Stimulated activated CD4-positive, alpha-beta T cell treated with anti-CD3 and anti-CD28 coated beads, Interleukin-12 subunit alpha, Interleukin-12 subunit beta, amount 100 ng/mL, for 48 hours (primary cell): ENCODE data around the gene TCFL5.
"Not testable (repeated sequence)": the region's sequence is repeated elsewhere in the genome, so short reads cannot be mapped to it uniquely, and the experiment has no call there.

Experiments used
- DNase-seq, 3 donors: peaks; one replicate each; pipeline ENCODE4 v3.0.0-alpha.2; 2020; ENCODE audit warnings: low read depth in 2 of 3, low spot score in 1 of 3

The TCFL5 gene

DNA sequence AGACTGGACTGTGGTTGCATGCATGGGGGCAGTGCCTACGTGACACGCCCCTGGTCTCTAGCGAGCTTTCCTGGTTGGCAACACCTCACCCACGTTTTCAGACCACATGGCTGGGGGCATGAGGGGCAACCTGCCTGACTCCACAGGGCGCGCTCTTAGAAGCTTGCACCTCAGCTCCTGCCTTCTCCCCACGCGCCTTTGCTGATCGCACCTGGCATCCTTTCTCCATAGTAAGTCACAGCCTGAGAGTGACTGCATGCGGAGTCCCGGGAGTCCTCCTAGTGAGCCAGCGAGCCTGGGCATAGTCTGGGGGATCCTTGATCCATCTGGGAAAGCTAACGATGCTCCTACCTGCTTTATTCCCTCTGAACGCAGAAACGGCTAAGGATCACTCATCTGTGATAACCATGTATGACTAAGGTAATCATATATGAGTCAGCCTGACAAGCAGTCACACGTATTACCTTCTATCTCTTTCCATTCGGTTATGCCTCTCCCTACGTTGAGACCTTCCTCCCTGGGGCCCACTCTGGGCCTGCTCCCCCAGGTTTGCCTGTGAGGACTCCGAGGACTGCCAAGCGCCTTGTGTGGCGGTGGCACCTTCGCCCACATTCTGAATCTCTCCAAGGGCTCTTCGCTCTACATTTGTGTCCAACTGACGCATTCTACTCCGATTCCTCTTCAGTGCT lies 4.5 kb downstream of the TCFL5 start:
- no peak for DNase-seq

DNA sequence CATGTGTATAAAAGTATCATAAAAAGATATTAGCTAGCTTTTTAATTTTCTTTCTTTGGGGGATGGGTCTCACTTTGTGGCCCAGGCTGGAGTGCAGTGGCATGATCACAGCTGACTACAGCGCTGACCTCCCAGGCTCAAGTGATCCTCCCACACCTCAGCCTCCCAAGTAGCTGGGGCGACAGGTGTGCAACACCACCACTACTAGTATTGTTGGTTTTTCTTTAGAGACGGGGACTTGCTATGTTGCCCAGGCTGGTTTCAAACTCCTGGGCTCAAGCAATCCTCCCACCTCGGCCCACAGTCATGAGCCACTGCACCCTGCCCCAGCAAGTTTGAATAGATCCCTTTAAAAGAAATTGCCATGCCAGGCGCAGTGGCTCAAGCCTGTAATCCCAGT lies 6.5 kb downstream of the TCFL5 start:
- no peak for DNase-seq

DNA sequence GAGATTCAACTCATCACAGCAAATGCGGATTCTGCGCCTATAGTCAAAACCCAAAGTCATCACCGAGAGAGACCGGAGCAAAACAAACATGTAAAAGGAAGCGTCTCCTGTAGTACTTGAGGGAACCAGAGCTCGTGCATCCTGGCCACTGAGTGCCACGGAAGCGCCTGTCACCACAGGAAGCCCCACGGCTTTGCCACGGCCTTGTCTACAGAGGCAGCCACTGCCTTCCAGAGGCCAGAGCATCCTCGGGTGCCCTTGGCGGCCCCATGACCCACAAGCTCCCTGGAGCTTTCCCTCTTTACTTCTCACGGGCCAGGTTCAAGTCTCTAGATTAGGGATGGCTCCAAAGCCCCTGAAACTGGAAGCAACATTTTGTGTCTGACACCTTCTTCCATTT lies 7.5 kb downstream of the TCFL5 start:
- DNase-seq: no peak

DNA sequence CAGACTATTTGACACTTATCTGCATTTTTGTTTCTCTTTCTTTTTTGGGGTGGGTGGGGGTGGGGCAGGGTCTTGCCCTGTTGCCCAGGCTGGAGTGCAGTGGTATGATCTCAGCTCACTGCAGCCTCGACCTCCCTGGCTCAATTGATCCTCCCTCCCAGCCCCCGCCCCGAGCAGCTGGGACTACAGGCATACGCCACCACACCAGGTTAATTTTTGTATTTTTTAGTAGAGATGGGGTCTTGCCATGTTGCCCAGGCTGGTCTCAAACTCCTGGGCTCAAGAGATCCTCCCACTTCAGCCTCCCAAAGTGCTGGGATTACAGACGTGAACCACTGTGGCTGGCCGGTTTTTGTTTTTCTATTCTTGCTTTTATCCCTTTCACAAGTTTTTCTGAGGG lies 8.3 kb downstream of the TCFL5 start:
- not testable (repeated sequence) for DNase-seq

DNA sequence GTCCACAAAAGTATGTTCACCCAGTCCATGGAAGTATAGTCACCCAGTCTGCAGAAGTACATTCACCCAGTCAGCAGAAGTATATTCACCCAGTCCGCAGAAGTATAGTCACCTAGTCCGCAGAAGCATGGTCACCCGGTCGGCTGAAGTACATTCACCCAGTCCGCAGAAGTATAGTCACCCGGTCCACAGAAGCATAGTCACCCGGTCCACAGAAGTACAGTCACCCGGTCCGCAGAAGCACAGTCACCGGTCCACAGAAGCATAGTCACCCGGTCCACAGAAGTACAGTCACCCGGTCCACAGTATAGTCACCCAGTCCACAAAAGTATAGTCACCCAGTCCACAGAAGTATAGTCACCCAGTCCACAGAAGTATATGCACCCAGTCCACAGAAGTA lies 8.8 kb downstream of the TCFL5 start:
- DNase-seq: no peak

DNA sequence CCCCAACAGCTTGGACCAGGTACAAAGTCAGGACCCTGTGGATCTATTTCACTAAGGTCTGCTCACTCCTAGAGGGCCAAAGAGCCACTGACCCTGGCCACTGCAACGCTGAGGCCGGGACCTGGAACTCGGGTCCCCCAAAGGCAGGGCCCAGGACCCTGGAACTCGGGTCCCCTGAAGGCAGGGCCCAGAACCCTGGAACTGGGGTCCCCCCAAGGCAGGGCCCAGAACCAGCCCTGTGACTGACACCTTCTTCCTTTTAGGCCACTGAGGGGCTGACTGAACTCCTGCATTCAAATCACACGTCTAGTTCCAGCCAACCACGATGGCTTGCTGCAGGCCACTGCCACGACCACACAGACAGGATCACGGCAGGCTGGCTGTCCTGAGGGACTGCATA lies 9.4 kb downstream of the TCFL5 start:
- DNase-seq: no peak

DNA sequence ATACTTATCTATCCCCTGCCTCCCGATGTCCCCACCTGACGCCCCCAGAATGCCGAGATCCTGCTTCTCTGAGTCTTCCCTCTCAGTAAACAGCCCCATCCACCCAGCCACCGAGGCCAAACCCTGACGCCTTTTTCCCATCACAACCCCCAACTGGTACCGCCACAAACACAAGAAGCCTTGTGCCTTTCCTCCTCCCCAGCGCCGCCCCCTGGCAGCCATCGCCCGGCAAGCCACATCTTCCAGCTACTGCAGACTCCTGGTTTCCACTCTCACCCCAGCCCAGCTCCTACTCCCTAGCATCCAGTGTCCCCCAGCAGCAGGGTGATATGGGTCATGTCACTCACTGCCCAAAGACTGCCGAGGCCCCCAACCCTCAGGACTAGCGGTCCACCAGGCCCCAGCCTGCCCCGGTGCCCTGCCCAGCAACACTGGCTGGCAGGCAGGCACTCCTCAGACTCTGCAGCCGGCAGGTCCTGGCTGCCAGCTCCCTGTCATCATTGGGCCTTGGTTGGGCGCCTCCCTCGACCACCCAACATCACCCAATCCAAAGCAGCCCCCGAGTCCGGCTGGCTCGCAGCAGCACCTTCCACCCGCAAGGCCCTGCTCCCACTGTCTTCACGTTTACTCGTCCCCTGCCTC lies 11.2 kb downstream of the TCFL5 start:
- DNase-seq: no peak

DNA sequence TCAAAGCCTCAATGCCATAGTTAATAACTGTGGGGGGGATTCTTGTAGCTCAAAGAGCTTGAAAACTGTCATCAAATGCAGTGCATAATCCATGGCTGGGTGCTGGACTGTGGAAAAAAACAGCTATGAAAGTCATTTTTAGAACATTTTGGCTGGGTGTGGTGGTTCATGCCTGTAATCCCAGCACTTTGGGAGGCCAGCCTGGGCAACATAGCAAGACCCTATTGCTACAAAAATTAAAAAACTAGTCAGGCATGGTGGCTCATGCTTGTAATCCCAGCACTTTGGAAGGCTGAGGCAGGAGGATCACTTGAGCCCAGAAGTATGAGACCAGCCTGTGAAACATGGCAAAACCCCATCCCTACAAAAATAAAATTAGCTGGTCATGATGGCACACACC lies 12.2 kb downstream of the TCFL5 start:
- no peak for DNase-seq

DNA sequence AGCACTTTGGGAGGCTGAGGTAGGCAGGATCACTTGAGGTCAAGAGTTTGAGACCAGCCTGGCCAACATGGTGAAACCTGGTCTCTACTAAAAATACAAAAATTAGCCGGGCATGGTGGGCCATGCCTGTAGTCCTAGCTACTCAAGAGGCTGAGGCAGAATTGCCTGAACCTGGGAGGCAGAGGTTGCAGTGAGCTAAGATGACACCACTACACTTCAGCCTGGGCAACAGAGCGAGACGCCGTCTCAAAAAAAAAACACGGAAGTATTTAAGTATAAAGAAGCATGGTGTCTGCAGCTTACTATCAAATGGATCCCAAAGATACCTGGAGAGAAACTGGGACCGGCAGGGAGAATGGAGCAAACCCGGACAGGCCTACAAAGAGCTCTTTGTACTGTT lies 12.7 kb downstream of the TCFL5 start:
- not testable (repeated sequence) for DNase-seq

DNA sequence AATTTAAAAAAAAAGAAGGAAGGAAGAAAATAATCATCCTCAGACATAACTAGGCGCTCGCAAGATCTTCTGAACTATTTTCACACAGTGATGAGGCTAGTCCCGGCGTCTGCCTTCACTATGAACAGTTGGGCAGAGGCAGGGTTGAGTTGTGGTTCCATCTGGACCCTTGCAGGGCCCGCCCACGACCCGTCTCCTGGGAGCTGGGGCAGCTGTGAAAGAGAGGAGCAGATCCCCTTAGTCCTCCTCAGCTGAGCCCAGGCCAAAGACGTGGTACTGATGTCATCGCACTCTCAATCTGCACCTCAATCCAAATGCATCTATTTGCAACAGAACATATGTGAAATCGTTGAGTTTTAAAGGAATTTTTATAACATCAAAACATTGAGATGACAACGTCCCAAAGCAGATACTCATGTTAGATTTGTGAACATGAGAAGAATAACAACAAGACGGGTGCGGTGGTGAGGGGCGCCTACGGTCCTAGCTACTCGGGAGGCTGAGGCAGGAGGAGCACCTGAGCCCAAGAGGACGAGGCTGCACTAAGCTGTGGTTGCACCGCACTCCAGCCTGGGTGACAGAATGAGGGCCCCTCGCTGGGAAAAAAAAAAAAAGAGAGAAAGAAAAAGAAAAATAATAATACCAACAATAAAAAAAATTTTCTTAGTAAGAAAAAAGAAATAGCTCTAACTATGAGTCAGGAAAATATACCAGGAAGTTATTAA lies 15.3 kb downstream of the TCFL5 start:
- DNase-seq: no peak

DNA sequence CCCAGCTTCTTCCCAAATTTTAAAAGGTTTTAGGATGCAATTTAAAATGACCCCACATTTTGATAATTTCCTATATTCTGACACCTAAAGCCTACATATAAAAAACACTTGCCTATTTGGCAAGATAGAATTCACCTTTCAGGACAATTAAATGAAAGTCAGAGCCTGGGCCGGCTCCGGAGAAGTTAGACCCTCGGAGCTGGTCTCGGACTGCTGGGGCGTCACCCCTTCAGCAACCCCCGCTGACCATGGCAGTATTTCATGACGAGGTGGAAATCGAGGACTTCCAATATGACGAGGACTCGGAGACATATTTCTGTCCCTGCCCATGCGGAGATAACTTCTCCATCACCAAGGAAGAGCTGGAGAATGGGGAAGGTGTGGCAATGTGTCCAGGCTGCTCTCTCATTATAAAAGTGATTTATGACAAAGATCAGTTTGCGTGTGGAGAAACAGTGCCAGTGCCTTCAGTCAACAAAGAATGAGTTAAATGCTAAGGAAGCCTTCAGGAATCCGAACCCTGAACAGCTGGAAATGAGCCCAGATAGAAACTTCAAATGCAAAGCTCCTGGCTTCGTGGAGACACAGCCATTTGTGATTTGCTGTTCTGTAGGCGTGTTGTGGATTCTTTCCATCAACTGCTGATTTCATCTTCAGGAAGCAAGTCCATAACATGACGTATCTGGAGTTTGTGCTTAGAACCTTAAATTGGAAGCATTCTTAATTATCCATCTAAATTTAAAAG lies 16.0 kb downstream of the TCFL5 start:
- no peak for DNase-seq

DNA sequence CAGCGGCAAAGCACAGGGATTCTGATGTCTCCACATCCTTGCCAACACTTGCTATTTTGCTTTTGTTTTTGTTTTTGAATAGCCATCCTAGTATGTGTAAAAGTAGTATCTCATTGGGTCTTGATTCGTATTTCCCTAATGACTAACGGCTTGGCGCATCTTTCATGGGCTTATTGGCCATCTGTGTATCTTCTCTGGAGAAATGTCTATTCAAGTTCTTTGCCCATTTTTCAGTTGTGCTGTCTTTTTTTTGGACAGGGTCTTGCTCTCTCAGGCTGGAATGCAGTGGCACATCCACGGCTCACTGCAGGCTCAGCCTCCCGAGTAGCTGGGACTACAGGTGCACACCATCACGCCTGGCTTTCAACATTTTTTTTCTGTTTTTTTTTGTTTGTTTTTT lies 17.4 kb downstream of the TCFL5 start:
- no peak for DNase-seq

DNA sequence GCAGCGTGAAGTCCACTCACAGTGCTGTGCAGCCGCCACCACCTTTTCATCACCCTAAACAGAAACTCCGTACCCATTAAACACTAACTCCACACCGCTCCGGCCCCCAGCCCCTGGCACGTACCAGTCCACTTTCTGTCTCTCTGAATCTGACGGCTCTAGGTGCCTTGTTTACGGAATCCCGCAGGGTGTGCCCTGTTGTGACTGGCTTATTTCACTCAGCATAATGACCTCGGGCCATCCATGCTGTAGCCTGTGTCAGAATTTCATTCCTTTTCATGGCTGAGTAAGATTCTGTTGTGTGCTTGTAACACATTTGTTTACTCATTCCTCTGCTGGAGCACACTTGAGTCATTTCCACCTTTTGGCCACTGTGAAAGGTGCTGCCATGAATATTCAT lies 18.0 kb downstream of the TCFL5 start:
- no peak for DNase-seq

DNA sequence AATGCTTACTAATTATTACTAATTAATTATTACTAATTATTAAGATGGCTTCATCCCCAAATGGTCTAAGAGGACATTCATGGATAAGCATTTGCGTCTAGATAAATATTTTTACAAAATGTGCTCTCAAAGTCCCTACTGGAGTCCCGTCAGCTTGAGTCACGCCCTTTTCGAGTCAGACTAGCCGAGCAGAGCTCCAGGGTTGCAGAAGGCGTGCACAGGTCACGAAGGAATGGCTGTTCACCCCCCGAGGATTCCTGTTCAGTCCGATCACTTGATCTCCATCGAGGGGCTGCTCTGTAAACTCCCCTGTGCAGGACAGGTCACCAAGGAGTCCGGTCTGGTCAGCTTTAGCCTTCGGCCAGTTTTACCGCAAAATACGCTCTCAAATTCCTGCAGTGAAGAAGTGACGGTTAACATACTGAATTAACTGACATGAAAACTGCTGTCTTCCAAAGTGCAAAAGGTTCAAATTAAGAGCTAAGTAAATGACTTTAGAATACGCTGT lies 19.9 kb downstream of the TCFL5 start:
- no peak for DNase-seq

DNA sequence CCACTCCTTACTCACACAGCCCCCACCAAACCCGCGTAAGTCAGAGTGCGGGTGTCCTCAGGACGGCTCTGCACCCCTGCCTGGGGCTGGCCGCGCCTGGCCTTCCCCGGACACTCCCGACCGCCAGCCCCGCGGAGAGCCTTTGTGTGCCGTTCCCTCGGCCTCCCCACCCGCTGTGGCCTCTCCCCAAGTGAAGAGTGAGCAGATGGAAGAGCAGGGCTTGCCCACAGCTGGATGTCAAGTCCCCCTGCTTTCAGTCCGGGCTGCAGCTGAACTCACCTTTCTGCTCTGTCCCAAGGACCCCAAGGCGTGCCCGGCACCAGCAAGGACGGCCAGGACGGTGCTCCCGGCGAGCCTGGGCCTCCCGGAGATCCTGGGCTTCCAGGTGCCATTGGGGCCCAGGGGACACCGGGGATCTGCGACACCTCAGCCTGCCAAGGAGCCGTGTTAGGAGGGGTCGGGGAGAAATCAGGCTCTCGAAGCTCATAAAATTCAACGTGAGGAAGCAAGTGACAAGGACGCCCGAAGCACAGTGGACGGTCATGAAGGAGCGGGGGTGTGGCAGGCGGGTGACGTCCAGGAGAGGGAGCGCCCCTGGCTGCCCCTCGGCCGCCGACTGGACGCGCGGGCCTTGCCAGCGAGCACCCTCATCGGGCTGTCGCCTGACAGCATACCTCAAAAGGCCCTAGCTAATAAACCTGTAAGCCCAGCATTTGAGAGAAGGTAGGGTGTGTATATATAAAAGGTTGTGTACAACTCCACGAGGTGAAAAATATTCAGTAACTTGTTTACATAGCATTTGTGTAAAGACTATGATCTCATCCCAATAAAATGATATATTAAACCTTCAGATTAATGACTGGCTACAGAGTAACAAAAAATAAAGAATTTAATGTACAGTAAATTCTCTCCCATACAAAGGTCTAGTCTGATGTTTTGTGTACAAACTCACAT lies 21.1 kb downstream of the TCFL5 start:
- DNase-seq: no peak

DNA sequence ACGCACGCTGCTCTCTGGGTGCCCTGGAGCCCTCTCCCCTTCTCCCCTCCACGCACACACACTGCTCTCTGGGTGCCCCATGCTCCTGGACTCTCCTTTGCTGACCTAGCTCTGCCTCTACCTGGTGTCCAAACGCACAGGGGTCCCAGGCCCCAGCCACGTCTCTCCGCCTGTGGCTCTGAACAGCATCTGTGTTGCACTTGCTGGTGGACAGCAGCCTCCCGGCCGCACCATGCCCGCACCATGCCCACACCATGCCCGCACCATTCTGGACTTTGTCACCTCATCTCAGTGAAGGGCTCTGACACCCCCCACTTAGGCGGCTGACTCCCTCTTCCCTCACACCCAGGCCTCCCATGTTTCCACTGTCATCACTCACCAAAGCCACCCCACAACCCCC lies 21.8 kb downstream of the TCFL5 start:
- no peak for DNase-seq

DNA sequence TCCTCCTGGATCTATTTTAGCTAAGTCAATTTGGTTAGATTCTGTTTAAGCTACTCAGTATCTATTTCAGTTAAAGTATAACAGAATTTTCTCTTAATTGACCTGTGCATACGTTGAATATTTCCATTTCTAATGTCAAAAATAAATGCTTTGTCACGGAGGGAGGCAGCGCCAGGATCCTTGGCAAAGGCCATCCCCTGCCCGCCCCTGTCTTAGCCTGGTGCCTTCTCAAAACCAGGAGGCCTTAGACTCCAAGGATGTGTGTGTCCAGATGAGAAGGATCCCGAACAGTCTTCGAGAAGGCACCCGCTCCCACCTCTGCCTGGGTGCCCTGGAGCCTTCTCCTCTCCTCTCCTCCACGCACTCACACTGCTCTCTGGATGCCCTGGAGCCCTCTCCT lies 22.4 kb downstream of the TCFL5 start:
- DNase-seq: no peak

DNA sequence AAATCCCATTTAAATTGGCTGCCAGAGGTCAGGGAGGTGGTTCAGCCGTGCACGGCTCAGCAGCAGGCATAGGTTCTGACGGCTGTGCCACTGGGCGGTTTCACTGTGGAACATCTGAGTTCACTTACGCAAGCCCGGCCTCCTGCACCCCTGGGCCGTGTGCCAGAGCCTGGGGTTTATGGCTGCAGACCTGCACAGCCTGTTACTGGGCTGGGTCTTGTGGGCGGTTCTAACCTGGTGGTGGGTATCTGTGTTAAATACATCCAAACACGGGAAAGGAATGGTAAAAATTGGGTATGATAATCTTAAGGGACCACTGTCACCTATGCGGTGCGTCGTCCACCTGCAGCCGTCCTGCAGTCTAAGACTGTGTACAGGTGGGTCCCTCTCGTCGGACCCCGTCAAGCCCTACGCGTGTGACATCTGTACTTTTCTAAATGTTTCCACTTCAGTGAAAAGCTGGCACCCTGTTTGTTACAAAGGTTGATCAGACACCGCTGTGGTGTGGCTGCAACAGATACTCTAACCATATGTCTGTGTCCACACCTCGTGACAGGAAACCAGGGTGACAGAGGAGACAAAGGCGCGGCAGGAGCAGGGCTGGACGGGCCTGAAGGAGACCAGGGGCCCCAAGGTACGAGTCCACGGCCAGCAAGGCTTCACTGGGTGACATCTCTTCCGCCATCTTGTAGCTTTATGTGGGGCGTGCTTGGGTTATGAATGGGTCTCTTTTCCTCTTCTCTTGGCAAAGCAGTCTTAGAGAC lies 23.3 kb downstream of the TCFL5 start:
- DNase-seq: no peak

DNA sequence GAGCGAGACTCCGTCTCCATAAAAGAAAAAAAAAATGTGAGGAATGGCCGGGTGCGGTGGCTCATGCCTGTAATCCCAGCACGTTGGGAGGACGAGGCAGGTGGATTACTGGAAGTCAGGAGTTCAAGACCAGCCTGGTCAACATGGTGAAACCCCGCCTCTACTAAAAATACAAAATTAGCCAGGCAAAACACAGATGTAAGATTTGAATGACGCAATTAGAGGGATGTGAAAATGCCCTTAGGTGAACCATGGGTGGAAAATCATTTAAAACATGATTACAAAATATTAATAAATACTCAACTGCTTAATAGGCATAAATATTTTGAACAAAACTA lies 23.9 kb downstream of the TCFL5 start:
- DNase-seq: no peak

DNA sequence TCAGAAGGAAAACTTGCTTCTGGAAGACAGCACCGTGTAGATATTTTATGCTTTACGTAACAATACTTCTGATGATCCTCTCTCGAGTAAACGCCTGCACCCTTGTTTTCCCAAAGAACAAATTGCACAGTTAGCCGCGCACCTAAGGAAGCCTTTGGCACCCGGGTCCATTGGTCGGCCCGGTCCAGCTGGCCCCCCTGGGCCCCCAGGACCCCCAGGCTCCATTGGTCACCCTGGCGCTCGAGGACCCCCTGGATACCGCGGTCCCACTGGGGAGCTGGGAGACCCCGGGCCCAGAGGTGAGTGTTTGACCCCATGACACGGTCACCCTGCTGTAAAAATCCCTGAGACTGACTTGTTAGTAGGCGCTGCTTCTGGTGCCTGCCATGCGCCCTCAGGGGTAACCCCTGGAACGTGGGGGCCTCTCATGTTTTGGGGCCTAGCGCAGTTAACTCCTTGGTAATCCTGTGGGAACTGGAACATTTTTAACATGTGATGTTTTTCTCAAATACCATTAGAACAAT lies 24.6 kb downstream of the TCFL5 start:
- DNase-seq: no peak
